H9 (cell line): ENCODE results near the gene FAHD1. TPM values are rescaled to one million over a fixed set of nuclear protein-coding genes. Genes with fewer than 3 reads are reported as not detected.

Source experiments
- DNase-seq: peaks from one replicate; pipeline ENCODE4 v3.0.0-alpha.2; 2017
- H2AFZ ChIP-seq: one replicate; pipeline ENCODE4 v1.6.1; 2013; ENCODE audit warnings: mild to moderate bottlenecking, low read length, control low read depth, moderate library complexity
- H2AK5ac ChIP-seq: 2 replicates; pipeline ENCODE4 v1.6.1; 2013; ENCODE audit warnings: low read length, control low read depth, mixed read lengths; ENCODE audit not compliant: insufficient read length
- H2BK120ac ChIP-seq: one replicate; pipeline ENCODE4 v1.6.1; 2013; ENCODE audit warnings: low read depth, mild to moderate bottlenecking, low read length, control low read depth, inconsistent platforms; ENCODE audit not compliant: poor library complexity, severe bottlenecking
- H2BK12ac ChIP-seq: 2 replicates; pipeline ENCODE4 v1.6.1; 2013; ENCODE audit warnings: low read length, control low read depth, mixed read lengths, low read depth; ENCODE audit not compliant: insufficient read length
- H2BK15ac ChIP-seq: 2 replicates; pipeline ENCODE4 v1.6.1; 2013; ENCODE audit warnings: low read depth, low read length, control low read depth
- H2BK20ac ChIP-seq: one replicate; pipeline ENCODE4 v1.6.1; 2013; ENCODE audit warnings: low read depth, mild to moderate bottlenecking, low read length, control low read depth, inconsistent platforms; ENCODE audit not compliant: poor library complexity, severe bottlenecking
- H2BK5ac ChIP-seq: 2 replicates; pipeline ENCODE4 v1.6.1; 2013; ENCODE audit warnings: low read length, control low read depth, mixed read lengths; ENCODE audit not compliant: insufficient read length
- H3K14ac ChIP-seq: 2 replicates; pipeline ENCODE4 v1.6.1; 2013; ENCODE audit warnings: low read length, control low read depth; ENCODE audit not compliant: insufficient read depth
- H3K18ac ChIP-seq: 2 replicates; pipeline ENCODE4 v1.6.1; 2013; ENCODE audit warnings: low read depth, mild to moderate bottlenecking, mixed read lengths, low read length, control low read depth; ENCODE audit not compliant: insufficient read length
- H3K23ac ChIP-seq: 2 replicates; pipeline ENCODE4 v1.6.1; 2013; ENCODE audit warnings: low read length, control low read depth, mixed read lengths, low read depth; ENCODE audit not compliant: insufficient read length
- H3K23me2 ChIP-seq: 2 replicates; pipeline ENCODE4 v1.6.1; 2013; ENCODE audit warnings: low read depth, mild to moderate bottlenecking, mixed read lengths, low read length, control low read depth; ENCODE audit not compliant: insufficient read length, poor library complexity, severe bottlenecking
- H3K27ac ChIP-seq: 2 replicates; pipeline ENCODE4 v1.5.1; 2013; ENCODE audit warnings: low read length, control low read depth, mixed read lengths, low read depth; ENCODE audit not compliant: insufficient read length
- H3K27me3 ChIP-seq: 2 replicates; pipeline ENCODE4 v1.6.1; 2013; ENCODE audit warnings: low read length, control low read depth, inconsistent platforms; ENCODE audit not compliant: insufficient read depth
- H3K4ac ChIP-seq: 2 replicates; pipeline ENCODE4 v1.6.1; 2013; ENCODE audit warnings: low read depth, mild to moderate bottlenecking, control low read depth, inconsistent platforms, low read length, moderate library complexity
- H3K4me1 ChIP-seq: 2 replicates; pipeline ENCODE4 v1.6.1; 2013; ENCODE audit warnings: low read length, control low read depth, inconsistent platforms; ENCODE audit not compliant: insufficient read depth
- H3K4me2 ChIP-seq: 2 replicates; pipeline ENCODE4 v1.6.1; 2013; ENCODE audit warnings: low read length, control low read depth, mixed read lengths; ENCODE audit not compliant: insufficient read length, insufficient read depth
- H3K56ac ChIP-seq: 2 replicates; pipeline ENCODE4 v1.6.1; 2013; ENCODE audit warnings: low read depth, mild to moderate bottlenecking, mixed read lengths, low read length, control low read depth; ENCODE audit not compliant: insufficient read length
- H3K79me1 ChIP-seq: 2 replicates; pipeline ENCODE4 v1.6.1; 2013; ENCODE audit warnings: low read depth, mild to moderate bottlenecking, moderate library complexity, low read length, control low read depth, inconsistent platforms; ENCODE audit not compliant: insufficient read depth, poor library complexity, severe bottlenecking
- H3K79me2 ChIP-seq: 2 replicates; pipeline ENCODE4 v1.6.1; 2013; ENCODE audit warnings: low read length, control low read depth, inconsistent platforms; ENCODE audit not compliant: insufficient read depth
- H3K9ac ChIP-seq: 2 replicates; pipeline ENCODE4 v1.6.1; 2013; ENCODE audit warnings: low read length, control low read depth, mixed read lengths; ENCODE audit not compliant: insufficient read length; ENCODE audit errors: extremely low read depth
- H3K9me3 ChIP-seq: one replicate; pipeline ENCODE4 v1.6.1; 2013; ENCODE audit warnings: low read depth, low read length, inconsistent platforms; ENCODE audit not compliant: control insufficient read depth
- H3T11ph ChIP-seq: one replicate; pipeline ENCODE4 v1.6.1; 2013; ENCODE audit warnings: mild to moderate bottlenecking, low read length, control low read depth, inconsistent platforms
- H4K20me1 ChIP-seq: one replicate; pipeline ENCODE4 v1.6.1; 2013; ENCODE audit not compliant: control insufficient read depth, insufficient read length, insufficient read depth
- H4K5ac ChIP-seq: 2 replicates; pipeline ENCODE4 v1.6.1; 2013; ENCODE audit warnings: low read depth, mild to moderate bottlenecking, mixed read lengths, low read length, control low read depth; ENCODE audit not compliant: insufficient read length
- H4K8ac ChIP-seq: replicated peaks from 2 replicates; pipeline ENCODE4 v1.6.1; 2013; ENCODE audit warnings: low read length, control low read depth, mixed read lengths, low read depth; ENCODE audit not compliant: insufficient read length
- H4K91ac ChIP-seq: 2 replicates; pipeline ENCODE4 v1.6.1; 2013; ENCODE audit warnings: low read depth, mild to moderate bottlenecking, moderate library complexity, mixed read lengths, low read length, control low read depth; ENCODE audit not compliant: insufficient read length
- H3K27ac Mint-ChIP-seq, 3 experiments: 2 replicates in 2 of 3; 3 replicates in 1 of 3; pipeline ENCODE4 v1.8.0; 2020 to 2021; ENCODE audit warnings: mixed read lengths in 3 of 3, mild to moderate bottlenecking in 1 of 3, moderate library complexity in 1 of 3
- H3K27me3 Mint-ChIP-seq: 2 replicates; pipeline ENCODE4 v1.8.0; 2021; ENCODE audit warnings: low read depth, mild to moderate bottlenecking, moderate library complexity, mixed read lengths
- H3K36me3 Mint-ChIP-seq, 3 experiments: 2 replicates in 2 of 3; 3 replicates in 1 of 3; pipeline ENCODE4 v1.8.0; 2020 to 2021; ENCODE audit warnings: low read depth in 3 of 3, mixed read lengths in 3 of 3; ENCODE audit not compliant: insufficient read depth in 1 of 3
- H3K4me1 Mint-ChIP-seq, 2 experiments: 2 replicates each; pipeline ENCODE4 v1.8.0; 2020; ENCODE audit warnings: mixed read lengths in 2 of 2
- H3K4me3 Mint-ChIP-seq, 2 experiments: 2 replicates in 1 of 2; 3 replicates in 1 of 2; pipeline ENCODE4 v1.8.0; 2020 to 2021; ENCODE audit warnings: mild to moderate bottlenecking in 2 of 2, mixed read lengths in 2 of 2, moderate library complexity in 1 of 2
- H3K9me3 Mint-ChIP-seq, 2 experiments: 2 replicates in 1 of 2; 3 replicates in 1 of 2; pipeline ENCODE4 v1.8.0; 2020; ENCODE audit warnings: mild to moderate bottlenecking in 2 of 2, mixed read lengths in 2 of 2, moderate library complexity in 1 of 2
- CTCF ChIP-seq: fragments of 200-600 bp; sonication (generic); conservative IDR thresholded peaks from 3 replicates; pipeline ENCODE4 v1.8.0; 2021; ENCODE audit warnings: antibody characterized with exemption, mild to moderate bottlenecking
- WGBS: extraction: QIAGEN DNeasy Blood & Tissue Kit; methylation state at CpG from one replicate; pipeline ENCODE4 v1.1.7; 2013; ENCODE audit warnings: missing lambda C conversion rate, low lambda C conversion rate, mixed read lengths; ENCODE audit not compliant: insufficient read length; ENCODE audit errors: extremely low coverage; 5-methylcytosine and 5-hydroxymethylcytosine counted together
- total RNA-seq: library from RNA; stranded (reverse); gene quantifications from 2 replicates; pipeline ENCODE4 v1.2.1, GENCODE V29; 2021

The FAHD1 gene
- total RNA-seq, 1 experiment from 2014 or later: 16.2 TPM

GRCh38 chr16:1779741-1780676 lies 47.0 kb upstream of the FAHD1 start:
- Mint-ChIP-seq H3K9me3 (no peaks in the 10 kb centered on the region), H3K4me3 (peak overlapping the region; percentile 63 to 91; a peak in 4 of 5 replicates), H3K4me1 (peaks cover 7 to 13% of the 10 kb centered on the region in 2 experiments), H3K36me3 (peaks cover 0 to 38% (median 8%) of the 10 kb centered on the region in 3 experiments; a peak in 4 of 7 replicates), H3K27me3 (peaks cover 2% of the 10 kb centered on the region; the same call in 1 of the 2 replicates), H3K27ac (no peak overlapping the region)
- no peaks in the 10 kb centered on the region for H3K9me3 ChIP-seq
- H3K4ac ChIP-seq: no peak overlapping the region
- H3K27me3 ChIP-seq: no peaks in the 10 kb centered on the region
- H3K56ac ChIP-seq: no peak overlapping the region
- H3K79me2 ChIP-seq: peaks cover 5% of the 10 kb centered on the region; the same call in 1 of the 2 replicates
- no peak overlapping the region for H3T11ph ChIP-seq
- no peak overlapping the region for H2BK12ac ChIP-seq
- H3K14ac ChIP-seq: no peak overlapping the region
- H2BK120ac ChIP-seq: no peak overlapping the region
- no peak overlapping the region for H2AFZ ChIP-seq
- no peak for DNase-seq
- no peaks in the 10 kb centered on the region; the same call in 1 of the 2 replicates for H3K4me1 ChIP-seq
- H3K23me2 ChIP-seq: peaks cover 5% of the 10 kb centered on the region
- H3K9ac ChIP-seq: no peak overlapping the region
- H4K20me1 ChIP-seq: no peaks in the 10 kb centered on the region
- H4K5ac ChIP-seq: no peak overlapping the region
- H2AK5ac ChIP-seq: no peak overlapping the region
- WGBS: no CpG with 5 or more reads among the region's 27 CpGs
- no peak overlapping the region for H4K8ac ChIP-seq
- H3K79me1 ChIP-seq: no peaks in the 10 kb centered on the region
- no peak overlapping the region for H3K27ac ChIP-seq
- H2BK5ac ChIP-seq: no peak overlapping the region
- no peak overlapping the region for H2BK20ac ChIP-seq
- H3K4me2 ChIP-seq: no peak overlapping the region
- no peak overlapping the region for H3K18ac ChIP-seq
- no peak overlapping the region for H4K91ac ChIP-seq
- H2BK15ac ChIP-seq: no peak overlapping the region
- TF ChIP-seq CTCF: no peak
- no peak overlapping the region for H3K23ac ChIP-seq
